HEK293 (cell line): ENCODE data around the gene SCRN3.

ENCODE experiments used
- CTCF ChIA-PET: fragments of 350-600 bp; formaldehyde crosslinking; extraction: SDS; loops from one replicate; lab custom pipeline; 2021; ENCODE audit warnings: antibody characterized with exemption; lab: Yijun Ruan, JAX
- POLR2A ChIA-PET: fragments of 300-600 bp; formaldehyde crosslinking; extraction: SDS; loops from one replicate; lab custom pipeline; 2020; ENCODE audit warnings: antibody characterized with exemption, inconsistent platforms; lab: Yijun Ruan, JAX
- H3K27ac ChIP-seq: fragments of 200-500 bp; sonication (Bioruptor generic); 2 replicates; pipeline ENCODE4 v1.5.1; 2014; ENCODE audit warnings: low read depth, low read length, control low read depth, inconsistent platforms; ENCODE audit errors: extremely low read depth
- H3K36me3 ChIP-seq, 2 experiments: fragments of 200-500 bp in 1 of 2; sonication (Bioruptor generic) in 1 of 2; 1 replicate in 1 of 2; 2 replicates in 1 of 2; pipeline ENCODE4 v1.5.1; 2014 to 2017; ENCODE audit warnings: inconsistent platforms in 2 of 2, low read length in 2 of 2; ENCODE audit not compliant: control insufficient read depth in 2 of 2, insufficient read depth in 1 of 2
- H3K4me1 ChIP-seq: fragments of 200-500 bp; sonication (Bioruptor generic); 2 replicates; pipeline ENCODE4 v1.5.1; 2014; ENCODE audit warnings: mild to moderate bottlenecking, low read length, inconsistent platforms; ENCODE audit not compliant: control insufficient read depth, insufficient read depth
- H3K4me3 ChIP-seq: 2 replicates; pipeline ENCODE4 v1.5.1; 2011; ENCODE audit warnings: low read depth, mild to moderate bottlenecking, control low read depth, low read length, moderate library complexity
- H3K9me3 ChIP-seq: fragments of 200-500 bp; sonication (Bioruptor generic); 2 replicates; pipeline ENCODE4 v1.5.1; 2014; ENCODE audit warnings: low read depth, low read length, inconsistent platforms; ENCODE audit not compliant: control insufficient read depth, insufficient read depth
- FEZF1 ChIP-seq: fragments of 450-650 bp; formaldehyde crosslinking; IDR thresholded peaks from 2 replicates; pipeline ENCODE4 v1.5.1; 2016; ENCODE audit warnings: missing biosample characterization, missing genetic modification characterization
- KLF16 ChIP-seq: fragments of 450-650 bp; formaldehyde crosslinking; IDR thresholded peaks from 2 replicates; pipeline ENCODE4 v1.5.1; 2017; ENCODE audit warnings: missing biosample characterization, missing genetic modification characterization
- ZBTB1 ChIP-seq: fragments of 450-650 bp; formaldehyde crosslinking; IDR thresholded peaks from 2 replicates; pipeline ENCODE4 v1.5.1; 2016; ENCODE audit warnings: missing biosample characterization, missing genetic modification characterization
- ZNF10 ChIP-seq: fragments of 450-650 bp; formaldehyde crosslinking; IDR thresholded peaks from 2 replicates; pipeline ENCODE4 v1.5.1; 2017; ENCODE audit warnings: missing biosample characterization, missing genetic modification characterization
- ZNF274 ChIP-seq, 2 experiments: fragments of 200-500 bp in 1 of 2; fragments of 450-650 bp in 1 of 2; sonication (Bioruptor generic) in 1 of 2; formaldehyde crosslinking in 1 of 2; IDR thresholded peaks; 2 replicates each; pipeline versions ENCODE4 v1.5.1 to v1.6.1; 2014 to 2016; ENCODE audit warnings: borderline replicate concordance in 1 of 2, inconsistent platforms in 1 of 2, low read length in 1 of 2, missing biosample characterization in 1 of 2, missing genetic modification characterization in 1 of 2
- ZNF335 ChIP-seq: fragments of 450-650 bp; formaldehyde crosslinking; conservative IDR thresholded peaks from 2 replicates; pipeline ENCODE4 v1.5.1; 2016; ENCODE audit warnings: missing biosample characterization, missing genetic modification characterization
- ZNF341 ChIP-seq: fragments of 450-650 bp; formaldehyde crosslinking; IDR thresholded peaks from 2 replicates; pipeline ENCODE4; 2016; ENCODE audit warnings: low read depth, missing biosample characterization, missing genetic modification characterization
- ZNF366 ChIP-seq: fragments of 450-650 bp; formaldehyde crosslinking; conservative IDR thresholded peaks from 2 replicates; pipeline ENCODE4 v1.5.1; 2016; ENCODE audit warnings: missing biosample characterization, missing genetic modification characterization
- ZNF626 ChIP-seq: fragments of 450-650 bp; sonication (Bioruptor Pico); formaldehyde crosslinking; IDR thresholded peaks from 2 replicates; pipeline ENCODE4 v1.5.1; 2018; ENCODE audit warnings: missing biosample characterization, missing genetic modification characterization, inconsistent platforms
- ZNF664 ChIP-seq: fragments of 450-650 bp; formaldehyde crosslinking; IDR thresholded peaks from 2 replicates; pipeline ENCODE4 v1.5.1; 2016; ENCODE audit warnings: missing biosample characterization, missing genetic modification characterization
- ZNF747 ChIP-seq: fragments of 450-650 bp; formaldehyde crosslinking; IDR thresholded peaks from 2 replicates; pipeline ENCODE4 v1.5.1; 2016; ENCODE audit warnings: missing biosample characterization, missing genetic modification characterization
- TF ChIP-seq, protein P1 (sequence below): fragments of 450-650 bp; formaldehyde crosslinking; IDR thresholded peaks from 2 replicates; pipeline ENCODE4 v1.5.1; 2016; ENCODE audit warnings: missing biosample characterization, missing genetic modification characterization, low read depth
- TF ChIP-seq, protein P2 (sequence below): fragments of 450-650 bp; formaldehyde crosslinking; IDR thresholded peaks from 2 replicates; pipeline ENCODE4 v1.5.1; 2016; ENCODE audit warnings: missing biosample characterization, missing genetic modification characterization
- TF ChIP-seq, protein P3 (sequence below): fragments of 450-650 bp; formaldehyde crosslinking; IDR thresholded peaks from 2 replicates; pipeline ENCODE4 v1.5.1; 2016; ENCODE audit warnings: missing biosample characterization, missing genetic modification characterization
- TF ChIP-seq, protein P4 (sequence below): fragments of 450-650 bp; formaldehyde crosslinking; IDR thresholded peaks from 2 replicates; pipeline ENCODE4 v1.5.0; 2017; ENCODE audit warnings: missing biosample characterization, missing genetic modification characterization, borderline replicate concordance

The SCRN3 gene

DNA sequence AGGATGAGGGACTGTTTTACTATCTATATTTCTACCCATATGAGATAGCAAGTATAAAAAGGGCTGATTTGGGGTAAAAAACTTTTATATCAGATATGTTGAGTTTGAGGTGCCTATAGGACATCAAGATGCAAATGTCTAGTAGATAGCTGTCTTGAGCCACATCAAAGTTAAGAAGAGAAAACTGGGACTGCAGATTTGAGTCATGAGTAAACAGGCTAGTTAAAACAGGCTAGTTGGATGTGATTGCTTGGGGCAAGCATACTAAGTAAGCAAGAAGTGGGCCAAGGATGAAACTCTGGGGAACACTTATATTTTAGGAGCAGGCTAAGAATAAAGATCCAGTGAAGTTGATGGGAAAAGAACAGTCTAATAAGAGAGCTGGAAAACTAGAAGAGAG lies 2.8 kb upstream of the SCRN3 start (continued):
- TF ChIP-seq, protein P1, sequence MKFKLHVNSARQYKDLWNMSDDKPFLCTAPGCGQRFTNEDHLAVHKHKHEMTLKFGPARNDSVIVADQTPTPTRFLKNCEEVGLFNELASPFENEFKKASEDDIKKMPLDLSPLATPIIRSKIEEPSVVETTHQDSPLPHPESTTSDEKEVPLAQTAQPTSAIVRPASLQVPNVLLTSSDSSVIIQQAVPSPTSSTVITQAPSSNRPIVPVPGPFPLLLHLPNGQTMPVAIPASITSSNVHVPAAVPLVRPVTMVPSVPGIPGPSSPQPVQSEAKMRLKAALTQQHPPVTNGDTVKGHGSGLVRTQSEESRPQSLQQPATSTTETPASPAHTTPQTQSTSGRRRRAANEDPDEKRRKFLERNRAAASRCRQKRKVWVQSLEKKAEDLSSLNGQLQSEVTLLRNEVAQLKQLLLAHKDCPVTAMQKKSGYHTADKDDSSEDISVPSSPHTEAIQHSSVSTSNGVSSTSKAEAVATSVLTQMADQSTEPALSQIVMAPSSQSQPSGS (tag by site-specific recombination), result no peak
- TF ChIP-seq, protein P2, sequence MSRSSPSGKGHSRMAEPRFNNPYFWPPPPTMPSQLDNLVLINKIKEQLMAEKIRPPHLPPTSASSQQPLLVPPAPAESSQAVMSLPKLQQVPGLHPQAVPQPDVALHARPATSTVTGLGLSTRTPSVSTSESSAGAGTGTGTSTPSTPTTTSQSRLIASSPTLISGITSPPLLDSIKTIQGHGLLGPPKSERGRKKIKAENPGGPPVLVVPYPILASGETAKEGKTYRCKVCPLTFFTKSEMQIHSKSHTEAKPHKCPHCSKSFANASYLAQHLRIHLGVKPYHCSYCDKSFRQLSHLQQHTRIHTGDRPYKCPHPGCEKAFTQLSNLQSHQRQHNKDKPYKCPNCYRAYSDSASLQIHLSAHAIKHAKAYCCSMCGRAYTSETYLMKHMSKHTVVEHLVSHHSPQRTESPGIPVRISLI, result no peak
- no peak for TF ChIP-seq ZNF747 (tag by site-specific recombination)
- TF ChIP-seq, protein P3, sequence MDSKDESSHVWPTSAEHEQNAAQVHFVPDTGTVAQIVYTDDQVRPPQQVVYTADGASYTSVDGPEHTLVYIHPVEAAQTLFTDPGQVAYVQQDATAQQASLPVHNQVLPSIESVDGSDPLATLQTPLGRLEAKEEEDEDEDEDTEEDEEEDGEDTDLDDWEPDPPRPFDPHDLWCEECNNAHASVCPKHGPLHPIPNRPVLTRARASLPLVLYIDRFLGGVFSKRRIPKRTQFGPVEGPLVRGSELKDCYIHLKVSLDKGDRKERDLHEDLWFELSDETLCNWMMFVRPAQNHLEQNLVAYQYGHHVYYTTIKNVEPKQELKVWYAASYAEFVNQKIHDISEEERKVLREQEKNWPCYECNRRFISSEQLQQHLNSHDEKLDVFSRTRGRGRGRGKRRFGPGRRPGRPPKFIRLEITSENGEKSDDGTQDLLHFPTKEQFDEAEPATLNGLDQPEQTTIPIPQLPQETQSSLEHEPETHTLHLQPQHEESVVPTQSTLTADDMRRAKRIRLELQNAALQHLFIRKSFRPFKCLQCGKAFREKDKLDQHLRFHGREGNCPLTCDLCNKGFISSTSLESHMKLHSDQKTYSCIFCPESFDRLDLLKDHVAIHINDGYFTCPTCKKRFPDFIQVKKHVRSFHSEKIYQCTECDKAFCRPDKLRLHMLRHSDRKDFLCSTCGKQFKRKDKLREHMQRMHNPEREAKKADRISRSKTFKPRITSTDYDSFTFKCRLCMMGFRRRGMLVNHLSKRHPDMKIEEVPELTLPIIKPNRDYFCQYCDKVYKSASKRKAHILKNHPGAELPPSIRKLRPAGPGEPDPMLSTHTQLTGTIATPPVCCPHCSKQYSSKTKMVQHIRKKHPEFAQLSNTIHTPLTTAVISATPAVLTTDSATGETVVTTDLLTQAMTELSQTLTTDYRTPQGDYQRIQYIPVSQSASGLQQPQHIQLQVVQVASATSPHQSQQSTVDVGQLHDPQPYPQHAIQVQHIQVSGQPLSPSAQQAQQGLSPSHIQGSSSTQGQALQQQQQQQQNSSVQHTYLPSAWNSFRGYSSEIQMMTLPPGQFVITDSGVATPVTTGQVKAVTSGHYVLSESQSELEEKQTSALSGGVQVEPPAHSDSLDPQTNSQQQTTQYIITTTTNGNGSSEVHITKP (tag by site-specific recombination), result no peak
- no peak for TF ChIP-seq ZNF341

DNA sequence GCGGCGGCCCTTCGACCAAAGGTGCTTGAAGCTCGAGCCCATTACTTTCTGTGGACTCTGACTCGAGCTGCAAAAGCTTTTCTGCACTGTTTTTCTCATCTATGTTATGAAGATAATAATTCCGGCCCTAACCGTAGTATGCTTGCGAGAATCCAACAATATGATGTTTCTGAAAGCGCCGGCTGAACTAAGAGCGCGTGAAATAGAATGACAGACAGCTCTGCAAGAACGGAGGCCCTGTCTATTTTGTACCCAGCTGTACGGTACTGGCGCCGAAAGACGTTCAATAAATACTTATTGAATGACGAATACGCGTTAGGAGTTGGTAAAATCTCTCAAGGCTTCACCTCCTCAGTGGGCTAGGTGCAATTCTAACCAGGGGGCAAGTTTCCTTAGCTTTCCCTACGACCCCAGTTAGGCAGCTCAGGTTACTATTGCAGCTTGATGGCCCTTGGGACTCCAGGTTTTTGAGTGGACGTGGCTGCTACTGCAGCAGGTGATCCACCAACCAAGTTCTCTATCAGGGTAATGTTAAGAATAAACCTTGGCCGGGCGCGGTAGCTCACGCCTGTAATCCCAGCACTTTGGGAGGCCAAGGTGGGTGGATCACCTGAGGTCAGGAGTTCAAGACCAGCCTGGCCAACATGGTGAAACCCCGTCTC lies 570 bp downstream of the SCRN3 start:
- Histone ChIP-seq H3K4me3 (peak overlapping the region; percentile 57), H3K9me3 (no peaks in the 10 kb centered on the region), H3K36me3 (peaks cover 5 to 21% of the 10 kb centered on the region in 2 experiments; a peak in 2 of 3 replicates), H3K27ac (peak overlapping the region; percentile 20), H3K4me1 (no peaks in the 10 kb centered on the region)
- POLR2A ChIA-PET, result interaction anchor here (0.6 to 2.1 kb wide), 3 partner anchors 15 to 91 kb away, joined by 3 to 9 read pairs (median 4); partner anchors contain the start of gene GPR155
- CTCF ChIA-PET, result interaction anchor here (0.5 to 1.1 kb wide), 3 partner anchors 46 to 1893 kb away, joined by 3 read pairs; no protein-coding TSS in a partner anchor
- TF ChIP-seq ZBTB1 (no peak), FEZF1 (tag by site-specific recombination) (no peak), ZNF335 (tag by site-specific recombination) (peak; percentile 34), ZNF626 (no peak), ZNF10 (0 out of 2 replicates have a peak, but pooled peaks have one; percentile 1), ZNF274 (IDR thresholded peaks at IDR 0.05; ENCODE audit: low read length) (no peak), ZNF274 (tag by site-specific recombination; IDR thresholded peaks at IDR 0.05; ENCODE audit: borderline replicate concordance) (no peak), ZNF366 (no peak), KLF16 (tag by site-specific recombination) (no peak), ZNF664 (tag by site-specific recombination) (no peak)
- TF ChIP-seq, protein P4, sequence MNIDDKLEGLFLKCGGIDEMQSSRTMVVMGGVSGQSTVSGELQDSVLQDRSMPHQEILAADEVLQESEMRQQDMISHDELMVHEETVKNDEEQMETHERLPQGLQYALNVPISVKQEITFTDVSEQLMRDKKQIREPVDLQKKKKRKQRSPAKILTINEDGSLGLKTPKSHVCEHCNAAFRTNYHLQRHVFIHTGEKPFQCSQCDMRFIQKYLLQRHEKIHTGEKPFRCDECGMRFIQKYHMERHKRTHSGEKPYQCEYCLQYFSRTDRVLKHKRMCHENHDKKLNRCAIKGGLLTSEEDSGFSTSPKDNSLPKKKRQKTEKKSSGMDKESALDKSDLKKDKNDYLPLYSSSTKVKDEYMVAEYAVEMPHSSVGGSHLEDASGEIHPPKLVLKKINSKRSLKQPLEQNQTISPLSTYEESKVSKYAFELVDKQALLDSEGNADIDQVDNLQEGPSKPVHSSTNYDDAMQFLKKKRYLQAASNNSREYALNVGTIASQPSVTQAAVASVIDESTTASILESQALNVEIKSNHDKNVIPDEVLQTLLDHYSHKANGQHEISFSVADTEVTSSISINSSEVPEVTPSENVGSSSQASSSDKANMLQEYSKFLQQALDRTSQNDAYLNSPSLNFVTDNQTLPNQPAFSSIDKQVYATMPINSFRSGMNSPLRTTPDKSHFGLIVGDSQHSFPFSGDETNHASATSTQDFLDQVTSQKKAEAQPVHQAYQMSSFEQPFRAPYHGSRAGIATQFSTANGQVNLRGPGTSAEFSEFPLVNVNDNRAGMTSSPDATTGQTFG, result no peak
